Prostate gland (tissue), 2 donors: Measurements from ENCODE around the gene RPTOR.

ENCODE experiments used
- POLR2A ChIP-seq: fragments of 450-650 bp; IDR thresholded peaks from one replicate; pipeline ENCODE4 v1.6.1; 2016; ENCODE audit warnings: antibody characterized with exemption, mild to moderate bottlenecking
- TF ChIP-seq, protein P1 (sequence below), 4 experiments: fragments of 200-600 bp in 2 of 4; fragments of 450-650 bp in 2 of 4; sonication (generic) in 2 of 4; IDR thresholded peaks; 1 replicate in 3 of 4; 2 replicates in 1 of 4; pipeline ENCODE4 v1.5.1; 2016 to 2019; ENCODE audit warnings: antibody characterized with exemption in 4 of 4, mild to moderate bottlenecking in 2 of 4, moderate library complexity in 2 of 4

DNA sequence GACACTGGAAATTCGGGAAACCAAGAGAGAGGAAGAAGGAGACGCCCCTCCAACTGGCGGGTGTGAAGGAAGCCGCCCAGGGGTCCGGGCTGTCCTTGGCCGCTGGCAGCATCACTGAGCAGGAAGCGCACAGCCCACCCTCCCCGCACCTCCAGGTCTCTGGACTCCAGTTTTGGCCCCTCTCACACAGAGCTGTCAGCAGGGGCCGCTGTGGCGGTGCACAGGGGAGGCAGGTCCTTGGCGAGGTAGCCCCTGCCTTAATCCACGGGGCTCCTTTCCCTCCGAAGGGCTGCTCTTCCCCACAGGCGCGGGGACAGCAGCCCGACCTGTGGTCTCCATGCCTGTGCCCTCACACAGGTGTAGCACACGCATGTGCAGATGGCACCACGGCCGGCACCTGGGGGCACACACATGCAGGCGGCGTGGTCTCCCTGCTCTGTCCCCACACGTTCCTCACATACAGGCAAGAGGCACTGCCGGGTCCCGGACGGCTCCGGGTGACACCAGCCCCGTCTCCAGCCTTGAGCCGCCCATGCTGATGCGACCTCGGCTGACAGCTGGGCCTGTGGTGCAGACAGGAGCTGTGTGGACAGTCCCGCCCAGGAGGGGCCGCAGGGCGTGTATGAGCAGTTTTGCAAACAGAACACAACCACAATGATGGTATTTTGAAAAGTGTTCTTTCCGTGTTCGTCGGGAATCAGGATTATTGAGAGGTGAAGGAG is 420.4 kb downstream of the RPTOR start:
- TF ChIP-seq, protein P1, sequence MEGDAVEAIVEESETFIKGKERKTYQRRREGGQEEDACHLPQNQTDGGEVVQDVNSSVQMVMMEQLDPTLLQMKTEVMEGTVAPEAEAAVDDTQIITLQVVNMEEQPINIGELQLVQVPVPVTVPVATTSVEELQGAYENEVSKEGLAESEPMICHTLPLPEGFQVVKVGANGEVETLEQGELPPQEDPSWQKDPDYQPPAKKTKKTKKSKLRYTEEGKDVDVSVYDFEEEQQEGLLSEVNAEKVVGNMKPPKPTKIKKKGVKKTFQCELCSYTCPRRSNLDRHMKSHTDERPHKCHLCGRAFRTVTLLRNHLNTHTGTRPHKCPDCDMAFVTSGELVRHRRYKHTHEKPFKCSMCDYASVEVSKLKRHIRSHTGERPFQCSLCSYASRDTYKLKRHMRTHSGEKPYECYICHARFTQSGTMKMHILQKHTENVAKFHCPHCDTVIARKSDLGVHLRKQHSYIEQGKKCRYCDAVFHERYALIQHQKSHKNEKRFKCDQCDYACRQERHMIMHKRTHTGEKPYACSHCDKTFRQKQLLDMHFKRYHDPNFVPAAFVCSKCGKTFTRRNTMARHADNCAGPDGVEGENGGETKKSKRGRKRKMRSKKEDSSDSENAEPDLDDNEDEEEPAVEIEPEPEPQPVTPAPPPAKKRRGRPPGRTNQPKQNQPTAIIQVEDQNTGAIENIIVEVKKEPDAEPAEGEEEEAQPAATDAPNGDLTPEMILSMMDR (IDR thresholded peaks at IDR 0.05) = no peak
- no peak for TF ChIP-seq POLR2A
